CD14-positive monocyte (primary cell): Measurements from ENCODE around the gene AKR7A3. TPM values are rescaled to one million over a fixed set of nuclear protein-coding genes. Genes with fewer than 3 reads are reported as not detected.
A peak's percentile ranks its signal among the peaks of the same experiment; 100 is the strongest.

Source experiments
- DNase-seq, 3 donors: peaks; one replicate each; pipeline ENCODE4 v3.0.0-alpha.2; 2011 to 2022
- H2AFZ ChIP-seq: 2 replicates; pipeline ENCODE4 v1.6.0; 2012; ENCODE audit warnings: mild to moderate bottlenecking, low read depth, low read length, inconsistent platforms; ENCODE audit not compliant: insufficient read depth, poor library complexity, severe bottlenecking
- H3K27ac ChIP-seq, 2 donors: 1 replicate in 1 of 2; 2 replicates in 1 of 2; pipeline ENCODE4 v1.5.1; 2012 to 2013; ENCODE audit warnings: low read length in 2 of 2, control low read depth in 1 of 2, inconsistent platforms in 1 of 2, low read depth in 1 of 2, mild to moderate bottlenecking in 1 of 2
- H3K27me3 ChIP-seq, 2 donors: one replicate each; pipeline versions ENCODE4 v1.6.0 to v1.6.1; 2011 to 2013; ENCODE audit warnings: low read length in 2 of 2; ENCODE audit not compliant: control insufficient read depth in 2 of 2, insufficient read depth in 2 of 2
- H3K36me3 ChIP-seq, 2 donors: replicated peaks in 1 of 2; 1 replicate in 1 of 2; 2 replicates in 1 of 2; pipeline versions ENCODE4 v1.5.1 to v1.6.1; 2012 to 2013; ENCODE audit warnings: low read length in 2 of 2, control low read depth in 1 of 2, inconsistent platforms in 1 of 2, mild to moderate bottlenecking in 1 of 2; ENCODE audit not compliant: insufficient read depth in 2 of 2, control insufficient read depth in 1 of 2
- H3K4me1 ChIP-seq, 2 donors: 1 replicate in 1 of 2; 2 replicates in 1 of 2; pipeline versions ENCODE4 v1.5.1 to v1.6.1; 2012 to 2013; ENCODE audit warnings: low read length in 2 of 2, control low read depth in 1 of 2, inconsistent platforms in 1 of 2, mild to moderate bottlenecking in 1 of 2, moderate library complexity in 1 of 2; ENCODE audit not compliant: insufficient read depth in 2 of 2, control insufficient read depth in 1 of 2
- H3K4me2 ChIP-seq: replicated peaks from 2 replicates; pipeline ENCODE3; 2012; ENCODE audit warnings: low read length, moderate library complexity, mild to moderate bottlenecking; ENCODE audit not compliant: poor library complexity, severe bottlenecking; ENCODE audit errors: extremely low read depth
- H3K4me3 ChIP-seq, 3 experiments: fragments of 200-600 bp in 1 of 3; sonication (generic) in 1 of 3; replicated peaks in 1 of 3; 1 replicate in 2 of 3; 2 replicates in 1 of 3; pipeline ENCODE4 v1.5.1; 2011 to 2013; ENCODE audit warnings: low read length in 3 of 3, mild to moderate bottlenecking in 3 of 3, control low read depth in 2 of 3, low read depth in 2 of 3, inconsistent platforms in 1 of 3, moderate library complexity in 1 of 3
- H3K79me2 ChIP-seq: 2 replicates; pipeline ENCODE4 v1.6.0; 2012; ENCODE audit warnings: mild to moderate bottlenecking, control low read depth, inconsistent platforms, low read length, moderate library complexity; ENCODE audit not compliant: insufficient read depth
- H3K9ac ChIP-seq: 2 replicates; pipeline ENCODE4 v1.6.0; 2017; ENCODE audit warnings: low read length, mild to moderate bottlenecking; ENCODE audit not compliant: insufficient read depth, poor library complexity, severe bottlenecking
- H3K9me3 ChIP-seq, 2 donors: replicated peaks in 1 of 2; 1 replicate in 1 of 2; 2 replicates in 1 of 2; pipeline versions ENCODE4 v1.5.1 to v1.6.1; 2012 to 2013; ENCODE audit warnings: low read length in 2 of 2, control low read depth in 1 of 2; ENCODE audit not compliant: control insufficient read depth in 1 of 2, insufficient read depth in 1 of 2
- H4K20me1 ChIP-seq: 2 replicates; pipeline ENCODE4 v1.6.0; 2012; ENCODE audit warnings: mild to moderate bottlenecking, low read length, control low read depth, moderate library complexity; ENCODE audit not compliant: insufficient read depth
- H3K27ac Mint-ChIP-seq, 7 donors: one replicate each; pipeline ENCODE4 v1.8.0; 2020; ENCODE audit warnings: mild to moderate bottlenecking in 7 of 7, mixed read lengths in 7 of 7, moderate library complexity in 6 of 7, inconsistent platforms in 2 of 7
- H3K27me3 Mint-ChIP-seq, 3 donors: one replicate each; pipeline ENCODE4 v1.8.0; 2021 to 2022; ENCODE audit warnings: low read depth in 3 of 3, mild to moderate bottlenecking in 3 of 3, mixed read lengths in 3 of 3, moderate library complexity in 3 of 3, inconsistent platforms in 1 of 3
- H3K36me3 Mint-ChIP-seq, 2 donors: one replicate each; pipeline ENCODE4 v1.8.0; 2020; ENCODE audit warnings: mixed read lengths in 2 of 2, inconsistent platforms in 1 of 2, mild to moderate bottlenecking in 1 of 2
- H3K4me1 Mint-ChIP-seq: one replicate; pipeline ENCODE4 v1.8.0; 2020; ENCODE audit warnings: mild to moderate bottlenecking, mixed read lengths
- H3K4me3 Mint-ChIP-seq, 2 donors: one replicate each; pipeline ENCODE4 v1.8.0; 2020; ENCODE audit warnings: mild to moderate bottlenecking in 2 of 2, mixed read lengths in 2 of 2, moderate library complexity in 1 of 2
- H3K9me3 Mint-ChIP-seq, 7 donors: one replicate each; pipeline ENCODE4 v1.8.0; 2020 to 2022; ENCODE audit warnings: mixed read lengths in 7 of 7, mild to moderate bottlenecking in 6 of 7, moderate library complexity in 6 of 7, inconsistent platforms in 2 of 7
- CTCF ChIP-seq: fragments of 200-600 bp; IDR thresholded peaks from one replicate; pipeline ENCODE4 v1.8.0; 2022; ENCODE audit warnings: antibody characterized with exemption, mild to moderate bottlenecking
- WGBS: methylation state at CpG from one replicate; pipeline ENCODE4 v1.1.5; 2013; ENCODE audit warnings: missing lambda C conversion rate; ENCODE audit not compliant: insufficient coverage; 5-methylcytosine and 5-hydroxymethylcytosine counted together
- intact Hi-C, 2 donors: fragments of 100-400 bp; cut with micrococcal nuclease; formaldehyde crosslinking; loops; one replicate each; pipeline versions ENCODE4 v1.15.0 to v1.15.1; 2023
- polyA plus RNA-seq, 3 donors: library from polyadenylated mRNA; depleted of rRNA in 1 of 3; unstranded in 2 of 3; stranded (reverse) in 1 of 3; fragments of 300-500 nt in 2 of 3; fragments of >200 nt in 1 of 3; fragmentation: Illumina TruSeq in 2 of 3; gene quantifications; 1 replicate in 2 of 3; 2 replicates in 1 of 3; pipeline ENCODE4 v1.2.3, GENCODE V29; 2012 to 2021

The AKR7A3 gene
- polyA plus RNA-seq, 3 donors, result 0.15 to 0.56 TPM; not detected in 1

DNA sequence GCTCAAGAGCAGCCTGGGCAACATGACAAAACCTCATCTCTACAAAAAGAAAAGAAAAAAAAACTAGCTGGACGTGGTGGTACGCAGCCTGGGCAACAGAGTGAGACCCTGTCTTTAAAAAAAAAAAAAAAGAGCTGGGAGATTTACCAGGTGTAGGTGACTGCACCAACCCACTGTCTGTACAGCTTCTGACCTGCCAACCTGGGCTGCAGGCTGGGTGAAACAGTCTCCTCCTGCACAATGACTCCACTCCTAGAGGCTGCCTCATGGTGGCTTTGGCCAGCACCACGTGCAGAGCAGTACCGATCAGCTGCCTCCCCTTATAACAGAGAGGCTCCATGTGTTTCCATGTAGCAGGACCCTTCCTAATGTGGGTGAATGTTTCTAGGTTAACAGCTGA, 33.3 kb downstream of the AKR7A3 start:
- Histone ChIP-seq H3K4me1 (peaks cover 20 to 30% of the 10 kb centered on the region in 2 donors), H3K9ac (no peak overlapping the region), H3K4me2 (no peak overlapping the region), H2AFZ (no peak overlapping the region), H3K27me3 (no peaks in the 10 kb centered on the region), H4K20me1 (no peaks in the 10 kb centered on the region), H3K79me2 (peaks cover 43% of the 10 kb centered on the region), H3K9me3 (no peaks in the 10 kb centered on the region), H3K36me3 (peaks cover 41 to 58% of the 10 kb centered on the region in 2 donors), H3K4me3 (no peak overlapping the region), H3K27ac (no peak overlapping the region)
- WGBS, result 100% methylated on average over 1 of the region's 4 CpGs
- intact Hi-C loops, result no loop called here
- H3K4me3 Mint-ChIP-seq, result no peak overlapping the region
- H3K27ac Mint-ChIP-seq, result peak overlapping the region in 1 of 7 donors; percentile 27
- H3K9me3 Mint-ChIP-seq, result no peaks in the 10 kb centered on the region
- H3K27me3 Mint-ChIP-seq, result peaks cover 0 to 2% (median 0%) of the 10 kb centered on the region in 3 donors
- peaks cover 47 to 56% of the 10 kb centered on the region in 2 donors for H3K36me3 Mint-ChIP-seq
- no peak for DNase-seq
- peaks cover 24% of the 10 kb centered on the region for H3K4me1 Mint-ChIP-seq
- no peak for TF ChIP-seq CTCF

DNA sequence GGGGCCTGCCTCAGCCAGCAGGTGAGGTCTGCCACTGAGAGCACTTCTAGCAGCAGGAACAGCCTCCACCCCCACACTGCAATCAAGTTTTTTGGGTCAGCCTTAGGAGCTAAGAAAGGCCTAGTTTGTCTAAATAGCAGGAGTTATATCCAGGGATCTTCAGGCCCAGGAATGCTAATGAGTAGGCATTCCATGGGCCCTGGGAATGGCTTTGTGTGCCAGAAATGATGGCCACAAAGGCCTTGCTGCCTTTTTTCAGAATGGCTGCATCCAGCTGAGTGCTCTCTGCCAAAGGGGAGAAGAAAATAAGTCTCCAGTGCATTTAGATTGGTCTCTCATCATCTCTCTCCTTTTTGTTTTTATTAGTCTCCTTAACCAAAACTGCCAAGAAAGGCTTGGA, 34.2 kb downstream of the AKR7A3 start:
- H3K4me3 ChIP-seq, result no peak overlapping the region
- H4K20me1 ChIP-seq, result no peaks in the 10 kb centered on the region
- Mint-ChIP-seq H3K4me1 (peaks cover 24% of the 10 kb centered on the region), H3K27me3 (peaks cover 0 to 2% (median 0%) of the 10 kb centered on the region in 3 donors), H3K4me3 (no peak overlapping the region), H3K36me3 (peaks cover 38 to 47% of the 10 kb centered on the region in 2 donors), H3K27ac (no peak overlapping the region), H3K9me3 (no peaks in the 10 kb centered on the region)
- no peak overlapping the region for H3K27ac ChIP-seq
- intact Hi-C loops, result loop anchor here in 1 of 2 donors (5.0 kb wide), 1 partner anchor 58 kb away; the partner anchor contains the start of genes AKR7A2 and SLC66A1
- H2AFZ ChIP-seq, result no peak overlapping the region
- H3K27me3 ChIP-seq, result no peaks in the 10 kb centered on the region
- no peak for DNase-seq
- H3K4me1 ChIP-seq, result peaks cover 23 to 35% of the 10 kb centered on the region in 2 donors
- no peaks in the 10 kb centered on the region for H3K9me3 ChIP-seq
- TF ChIP-seq CTCF, result no peak
- H3K9ac ChIP-seq, result no peak overlapping the region
- H3K79me2 ChIP-seq, result peaks cover 52% of the 10 kb centered on the region
- H3K4me2 ChIP-seq, result no peak overlapping the region
- peaks cover 34 to 49% of the 10 kb centered on the region in 2 donors for H3K36me3 ChIP-seq
